ENCODE data around the gene SBF2.

- TF ChIP-seq CTCF (optimal IDR thresholded peaks at IDR 0.05 in 1 of 3, IDR thresholded peaks at IDR 0.05 in 1 of 3, conservative IDR thresholded peaks at IDR 0.05 in 1 of 3; ENCODE audit: extremely low read depth in 1 of 3, insufficient read depth in 2 of 3, low read length in 3 of 3) (no peak), EZH2 (IDR thresholded peaks at IDR 0.05; ENCODE audit: low read length) (no peak)
These were observed 272.5 kb downstream of the SBF2 start for GRCh38 chr11:10021563-10021962.

Data from keratinocyte (primary cell).